Measurements from ENCODE around the gene SARNP.

SARNP gene

GRCh38 chr12:55707841-55708694 is 109.5 kb downstream of the SARNP start, which contains the start of gene ITGA7:
ITGA7 (minus strand) TSS chr12:55707904; CDS start chr12:55707682, 222 bp downstream.
- DNase-seq (ENCODE audit: low read depth): peak; percentile 43
